ENCODE data around the gene C10orf71.
A peak's percentile ranks its signal among the peaks of the same experiment; 100 is the strongest.

Gene C10orf71, protein sequence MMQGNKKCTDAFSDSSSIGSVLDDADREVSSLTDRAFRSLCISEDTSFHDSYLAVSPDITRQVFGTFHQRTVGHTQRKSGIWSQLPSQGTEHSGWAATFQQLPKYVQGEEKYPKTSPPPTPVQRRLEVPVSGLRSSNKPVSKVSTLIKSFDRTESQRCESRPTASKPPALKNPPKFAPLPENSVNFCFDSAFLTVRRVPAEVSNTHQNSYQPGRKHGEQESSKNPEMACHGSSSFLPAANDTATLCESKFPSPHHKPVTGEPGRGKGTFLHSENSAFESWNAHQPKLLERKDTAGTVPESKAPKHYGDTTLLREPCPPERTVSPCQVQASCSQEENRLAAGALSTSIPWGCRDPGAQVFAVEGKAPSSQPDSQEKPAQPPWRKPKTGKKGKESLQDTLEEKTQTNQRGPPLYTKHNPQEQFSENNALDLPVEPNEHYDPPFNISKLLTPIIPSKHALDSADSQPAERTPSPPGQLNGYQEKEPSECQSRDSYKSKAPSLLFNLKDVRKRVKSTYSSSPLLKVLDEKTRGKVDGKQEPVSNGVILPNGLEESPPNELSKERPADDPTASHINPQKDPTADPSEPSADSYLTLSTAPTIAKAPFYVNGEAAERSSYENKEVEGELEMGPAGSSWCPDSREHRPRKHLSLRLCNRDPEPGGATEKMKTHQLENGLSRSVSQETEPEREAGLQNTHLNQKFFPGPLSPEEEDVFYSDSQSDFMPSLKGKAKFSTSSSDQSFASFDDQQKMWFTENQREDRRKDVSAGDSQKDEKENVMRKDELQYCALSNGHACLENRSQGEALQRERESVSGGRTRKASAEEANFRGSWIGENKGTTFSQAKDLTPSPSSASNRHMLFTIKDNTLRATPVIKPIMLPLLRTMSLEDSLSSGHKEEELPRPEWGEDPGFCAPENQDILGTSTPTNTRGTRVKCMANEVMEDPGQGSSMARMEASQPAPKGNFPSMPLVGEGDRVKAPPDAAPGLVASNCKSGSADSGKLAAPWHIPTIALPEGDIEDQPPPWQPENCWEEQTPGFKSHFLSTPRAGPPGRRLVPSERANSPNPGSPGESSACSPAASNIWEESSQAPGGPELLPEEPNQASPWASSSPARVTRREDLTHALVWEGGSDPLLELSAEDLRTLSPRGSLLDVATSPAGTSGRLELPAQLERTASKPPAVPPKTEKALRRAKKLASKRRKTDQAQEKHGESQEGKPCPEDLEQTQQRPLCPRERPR (N-terminal part only)

DNA sequence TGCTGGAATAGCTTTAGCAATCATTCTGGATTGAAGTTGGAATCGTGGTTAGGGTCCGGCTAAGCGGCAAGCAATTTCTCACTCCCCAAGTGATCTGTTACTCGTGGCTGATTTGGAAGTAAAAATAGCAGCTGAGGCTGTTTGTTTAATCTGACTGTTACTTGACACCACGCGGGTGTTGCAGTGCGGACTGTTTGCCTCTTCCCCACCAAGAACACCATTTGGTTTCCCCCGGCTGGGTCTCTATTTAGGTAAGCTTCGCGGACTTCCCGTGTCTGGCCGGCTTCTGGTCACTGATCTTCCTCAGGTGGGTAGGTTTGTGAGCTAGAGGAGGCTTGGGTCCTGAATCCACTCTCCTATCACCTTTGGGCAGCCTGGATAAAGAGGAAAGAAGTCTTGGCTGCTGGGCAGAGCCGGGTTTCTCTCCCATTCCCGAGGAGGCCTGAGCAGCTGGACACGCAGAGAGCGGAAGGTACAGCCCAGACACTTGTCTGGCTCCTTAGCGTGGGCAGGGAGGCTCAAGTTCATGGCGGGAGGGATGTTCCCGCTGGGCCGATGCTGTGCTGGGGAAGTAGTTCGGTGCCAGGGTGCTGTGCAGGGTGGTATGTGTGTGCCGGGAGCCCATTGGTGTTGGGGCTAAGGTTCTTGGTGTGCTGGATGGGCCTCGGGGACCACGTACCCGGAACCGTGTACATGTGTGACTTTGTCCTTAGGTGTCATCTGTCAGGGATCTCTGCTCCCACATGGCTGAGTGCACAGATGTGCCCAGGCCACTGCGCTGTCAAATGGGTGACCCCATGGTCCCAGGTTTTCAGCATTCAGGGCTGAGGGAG is at the start of gene C10orf71:
TSS of gene C10orf71 (plus strand) at position 188 of the 833 bp plus-strand sequence. CDS start 23,376 bp downstream, outside the sequence.
- DNase-seq: no peak

DNA sequence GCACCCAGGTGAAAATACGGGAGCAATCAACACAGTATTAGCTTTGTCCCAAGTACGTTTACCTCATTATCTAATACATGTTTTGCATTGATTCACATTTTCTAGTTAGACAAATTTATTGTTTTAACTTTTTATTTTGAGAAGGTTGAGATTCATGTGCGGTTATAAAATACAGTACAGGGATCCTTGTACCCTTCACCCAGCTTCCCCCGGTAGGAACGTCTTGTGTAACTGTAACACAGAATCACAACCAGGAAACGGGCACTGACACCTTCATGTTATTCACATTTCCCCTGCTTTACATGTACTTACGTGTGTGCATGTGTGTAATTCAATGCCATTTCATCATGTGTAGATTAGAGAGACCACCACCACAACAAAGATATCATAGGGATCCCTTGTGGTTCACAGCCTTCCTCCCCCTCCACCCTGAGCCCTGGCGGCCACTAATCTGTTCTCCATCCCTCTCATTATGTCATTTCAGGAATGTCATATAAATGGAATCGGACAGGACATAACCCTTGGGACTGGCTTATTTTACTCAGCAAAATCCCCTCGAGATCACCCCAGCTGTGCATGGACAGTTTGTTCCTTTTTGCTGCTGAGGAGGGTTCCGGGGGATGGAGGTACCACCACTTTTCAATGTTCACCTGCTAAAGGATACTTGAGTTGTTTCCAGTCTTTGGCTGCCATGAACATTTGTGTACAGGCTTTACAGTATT is 46.5 kb upstream of the C10orf71 start:
- no peak for DNase-seq

DNA sequence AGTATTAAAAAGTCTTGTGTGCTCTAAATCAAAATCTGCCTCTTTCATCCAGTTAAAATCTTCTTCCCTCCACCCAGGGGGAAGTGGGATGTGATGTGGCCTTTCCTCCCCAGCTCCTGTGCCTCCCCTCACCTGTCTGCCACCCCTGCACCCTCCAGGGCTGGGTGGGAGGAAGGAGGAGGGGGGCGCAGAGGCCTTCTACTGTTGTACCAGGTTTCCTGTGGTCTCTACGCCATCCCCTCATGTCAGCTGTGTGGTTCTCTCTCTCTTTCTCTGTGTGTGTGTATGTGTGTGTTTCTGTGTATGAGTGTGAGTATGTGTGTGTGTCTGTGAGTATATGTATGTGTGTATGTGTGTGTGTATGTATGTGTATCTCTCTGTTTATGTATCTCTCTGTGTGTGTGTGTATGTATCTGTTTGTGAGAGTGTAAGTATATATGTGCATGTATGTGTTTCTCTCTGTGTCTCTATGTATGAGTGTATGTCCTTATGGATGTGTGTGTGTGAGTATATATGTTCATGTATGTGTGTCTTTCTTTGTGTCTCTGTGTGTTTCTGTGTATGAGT is 45.5 kb upstream of the C10orf71 start:
- no peak for DNase-seq

DNA sequence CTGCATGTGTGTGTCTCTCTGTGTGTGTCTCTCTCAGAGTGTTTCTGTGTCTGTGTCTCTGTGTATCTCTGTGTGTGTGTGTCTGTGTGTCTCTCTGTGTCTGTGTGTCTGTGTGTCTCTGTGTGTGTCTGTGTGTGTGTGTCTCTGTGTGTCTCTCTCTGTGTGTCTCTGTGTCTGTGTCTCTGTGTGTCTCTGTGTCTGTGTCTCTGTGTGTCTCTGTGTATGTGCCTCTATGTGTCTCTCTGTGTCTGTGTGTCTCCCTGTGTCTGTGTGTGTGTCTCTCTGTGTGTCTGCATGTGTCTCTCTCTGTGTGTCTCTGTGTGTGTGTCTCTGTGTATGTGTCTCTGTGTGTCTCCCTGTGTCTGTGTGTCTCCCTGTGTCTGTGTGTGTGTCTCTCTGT is 44.8 kb upstream of the C10orf71 start:
- DNase-seq: no peak

DNA sequence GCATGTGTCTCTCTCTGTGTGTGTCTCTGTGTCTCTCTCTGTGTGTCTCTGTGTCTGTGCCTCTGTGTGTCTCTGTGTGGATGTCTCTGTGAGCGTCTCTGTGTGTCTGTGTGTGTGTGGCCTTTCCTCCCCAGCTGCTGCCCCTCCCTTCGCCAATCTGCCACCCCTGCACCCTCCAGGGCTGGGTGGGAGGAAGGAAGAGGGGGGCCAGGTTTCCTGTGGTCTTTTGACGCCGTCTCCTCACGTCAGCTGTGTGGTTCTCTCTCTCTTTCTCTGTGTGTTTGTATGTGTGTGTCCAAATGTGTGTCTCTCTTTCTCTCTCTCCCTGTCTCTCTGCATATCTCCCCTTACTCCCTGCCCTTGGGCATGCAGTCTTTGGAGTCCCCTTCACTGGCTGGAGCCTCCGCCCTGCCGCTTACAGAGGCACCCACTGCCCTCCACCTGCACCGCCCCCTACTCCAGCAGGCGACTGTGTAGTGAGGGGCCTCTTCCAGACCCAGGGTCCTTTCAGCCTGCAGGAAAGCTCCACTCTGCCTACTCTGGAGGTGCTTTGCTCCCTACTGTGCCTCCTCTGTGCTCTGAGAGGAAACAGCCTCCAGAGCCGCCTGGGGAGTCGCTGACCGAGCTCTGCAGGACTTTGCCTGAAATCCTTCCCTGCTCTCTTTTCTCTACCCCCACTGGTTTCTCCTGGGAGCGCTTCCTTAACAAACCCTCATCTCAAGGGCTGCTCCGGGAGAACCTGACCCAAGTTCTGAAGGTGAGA is 44.2 kb upstream of the C10orf71 start:
- DNase-seq: peak; percentile 33

DNA sequence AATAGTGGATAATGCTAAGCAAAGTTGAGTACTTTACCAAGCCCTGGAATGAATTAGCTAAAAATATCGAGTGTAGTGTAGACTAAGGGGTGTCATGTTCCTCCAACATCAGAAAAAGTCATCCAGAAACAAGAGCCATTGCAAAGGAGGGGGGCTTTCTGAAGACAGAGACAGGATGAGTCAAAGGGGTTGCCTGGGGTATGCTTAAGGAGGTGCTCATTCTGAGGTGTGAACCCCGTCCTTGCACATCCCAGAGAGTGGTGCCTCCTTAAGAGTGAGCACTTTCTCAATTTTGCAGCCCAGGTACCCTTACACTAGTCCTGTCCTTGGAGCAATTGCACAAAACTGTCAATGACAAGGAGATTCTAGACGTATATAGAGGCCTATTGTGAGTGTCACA is 43.1 kb upstream of the C10orf71 start:
- DNase-seq: no peak

DNA sequence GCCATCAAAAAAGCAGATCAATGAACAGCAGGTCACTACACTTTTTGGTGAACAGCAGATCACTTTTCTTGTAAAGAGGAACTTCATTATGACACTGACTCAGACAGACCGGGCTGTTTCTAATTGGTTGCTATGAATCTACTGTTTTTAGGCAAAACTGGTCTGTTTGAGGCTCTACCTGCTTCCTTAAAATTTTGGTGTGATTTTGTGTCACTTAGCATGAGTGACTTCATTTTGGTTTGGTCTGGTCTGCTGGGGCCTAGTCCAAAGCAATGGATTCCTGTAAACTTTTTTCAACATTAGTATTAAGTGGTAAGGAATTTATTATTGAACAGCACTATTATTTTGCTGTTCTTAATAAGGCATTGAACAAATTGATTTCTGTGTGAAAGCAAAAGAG is 41.8 kb upstream of the C10orf71 start:
- DNase-seq: no peak

DNA sequence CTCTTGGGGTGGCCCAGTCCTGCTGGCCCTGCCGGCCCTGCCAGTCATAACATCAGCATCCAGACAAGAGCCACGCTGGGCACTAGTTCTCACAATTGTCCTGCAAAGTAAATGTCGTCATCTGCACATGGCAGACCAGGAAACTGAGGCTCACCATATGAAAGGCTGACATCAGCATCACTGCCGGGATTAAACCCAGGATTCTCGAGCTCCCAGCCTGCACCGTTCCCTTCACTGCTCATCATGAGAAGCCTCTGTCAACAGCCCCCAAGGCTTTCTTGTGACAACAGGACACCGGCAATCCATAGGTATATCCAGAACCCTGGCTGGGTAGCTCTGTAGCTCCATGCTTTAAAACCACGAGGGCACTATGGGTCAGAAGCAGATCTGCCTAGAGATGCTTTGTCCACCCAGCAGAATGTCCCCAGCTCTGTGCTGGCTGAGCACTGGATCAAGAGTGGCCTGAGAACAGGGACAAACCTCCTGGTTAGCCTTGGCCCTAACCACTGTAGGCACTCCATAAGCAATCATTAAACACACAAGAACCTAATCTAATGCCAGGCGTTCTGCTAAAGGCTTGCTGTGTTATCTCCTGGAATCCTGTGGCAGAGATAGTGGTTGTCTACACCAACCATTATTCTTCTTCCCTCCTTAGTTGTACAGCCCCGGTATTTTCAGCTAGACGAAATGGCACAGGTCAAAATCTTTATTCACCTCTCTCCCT is 41.2 kb upstream of the C10orf71 start:
- DNase-seq: no peak

DNA sequence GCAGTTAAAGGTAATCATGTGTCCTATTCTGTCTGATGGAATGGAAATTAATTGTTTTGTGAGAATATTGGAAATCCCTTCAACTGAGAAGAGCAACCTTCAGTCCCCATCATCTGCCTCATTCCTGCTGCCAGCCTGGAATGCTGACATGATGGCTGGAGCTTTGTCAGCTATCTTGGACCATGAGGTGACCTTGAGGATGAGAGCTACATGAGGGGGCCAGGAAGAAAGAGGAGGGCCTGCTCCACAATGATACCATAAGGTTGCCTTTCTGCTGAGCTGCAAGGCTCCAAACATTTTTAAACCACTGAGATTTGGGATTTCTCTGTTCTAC is 40.7 kb upstream of the C10orf71 start:
- no peak for DNase-seq

DNA sequence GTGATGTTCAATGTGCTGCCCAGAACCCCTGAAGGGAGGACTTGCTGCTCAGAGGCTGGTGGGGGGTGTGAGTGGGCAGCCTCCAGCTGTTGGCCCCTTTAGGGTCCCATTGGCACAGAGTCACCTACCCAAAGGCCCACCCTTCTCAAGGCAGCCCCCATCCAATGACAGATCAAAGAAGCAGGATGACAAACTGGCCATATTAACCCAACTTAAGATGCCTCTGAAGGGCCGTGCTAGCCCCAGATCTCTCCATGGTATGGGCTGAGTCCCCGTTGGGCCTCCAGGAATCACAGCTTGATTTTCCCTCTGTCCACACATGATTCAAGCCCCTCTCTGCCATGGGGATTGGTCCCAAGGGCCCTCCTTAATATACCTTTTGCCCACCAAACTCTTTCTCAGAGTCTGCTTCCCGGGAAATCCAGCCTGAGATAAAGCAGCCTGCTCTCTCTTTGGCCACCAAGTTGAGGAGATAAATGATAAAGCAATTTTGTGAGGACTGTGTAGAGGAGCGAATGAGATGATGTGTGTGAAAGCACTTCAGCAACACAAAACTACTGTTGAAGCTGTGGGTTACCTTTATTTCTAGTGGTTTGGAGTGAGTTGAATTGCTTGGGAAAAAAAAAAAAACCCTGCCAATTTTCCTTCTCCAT is 38.2 kb upstream of the C10orf71 start:
- no peak for DNase-seq

DNA sequence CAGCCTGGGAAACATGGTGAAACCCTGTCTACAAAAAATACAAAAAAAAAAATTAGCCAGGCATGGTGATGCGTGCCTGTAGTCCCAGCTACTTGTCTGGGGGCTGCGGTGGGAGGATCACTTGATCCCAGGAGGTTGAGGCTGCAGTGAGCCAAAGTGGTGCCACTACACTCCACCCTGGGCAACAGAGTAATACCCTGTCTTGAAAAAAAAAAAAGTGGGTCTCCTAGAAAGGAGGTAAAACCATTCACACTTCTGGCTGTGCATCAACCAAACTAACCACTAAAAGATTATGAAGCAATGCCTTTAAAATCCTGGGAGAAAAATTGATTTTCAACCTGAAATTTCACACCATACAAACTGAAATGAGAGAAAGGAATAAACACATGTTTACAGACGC is 35.4 kb upstream of the C10orf71 start:
- DNase-seq: no peak

DNA sequence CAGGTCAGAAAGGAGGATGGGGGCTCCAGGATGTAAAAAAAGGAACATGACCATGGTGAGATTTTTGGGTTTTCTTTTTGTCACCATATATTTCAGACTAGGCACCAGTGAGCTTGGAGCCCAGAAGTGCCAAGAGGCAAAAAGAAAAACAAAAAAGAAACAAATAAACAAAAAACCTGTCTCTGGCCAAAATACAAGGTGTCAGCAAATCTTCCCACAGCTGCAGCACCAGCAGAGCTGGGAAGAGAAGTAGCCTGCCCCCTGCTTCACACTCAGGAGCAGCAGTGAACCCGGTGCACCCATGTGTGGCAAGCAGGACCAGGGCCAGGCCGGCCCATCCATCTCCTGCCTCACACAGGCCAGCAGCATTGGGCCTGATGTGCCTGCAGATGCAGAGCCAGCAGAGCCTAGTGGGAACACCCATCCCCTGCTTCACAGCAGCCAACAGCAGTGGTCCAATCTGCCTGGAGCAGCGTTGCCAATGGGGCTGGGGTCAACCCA is 34.7 kb upstream of the C10orf71 start:
- DNase-seq: no peak

DNA sequence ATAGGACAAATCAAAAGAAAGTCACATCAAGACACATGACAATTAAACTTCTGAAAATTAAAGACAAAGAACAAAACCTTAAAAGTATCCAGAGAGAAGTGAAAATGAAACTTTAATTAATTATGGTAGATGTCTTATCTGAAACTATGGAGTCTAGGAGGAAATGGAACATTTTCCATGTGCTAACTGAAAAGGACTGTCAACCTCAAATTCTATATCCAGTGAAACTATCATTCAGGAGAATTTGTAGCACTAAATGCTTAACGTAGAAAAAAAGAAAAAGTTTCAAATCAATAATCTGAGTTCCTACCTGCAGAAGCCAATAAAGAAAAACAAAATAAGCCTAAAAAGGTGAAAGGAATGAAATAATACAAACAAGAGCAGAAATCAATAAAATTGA is 33.1 kb upstream of the C10orf71 start:
- no peak for DNase-seq

DNA sequence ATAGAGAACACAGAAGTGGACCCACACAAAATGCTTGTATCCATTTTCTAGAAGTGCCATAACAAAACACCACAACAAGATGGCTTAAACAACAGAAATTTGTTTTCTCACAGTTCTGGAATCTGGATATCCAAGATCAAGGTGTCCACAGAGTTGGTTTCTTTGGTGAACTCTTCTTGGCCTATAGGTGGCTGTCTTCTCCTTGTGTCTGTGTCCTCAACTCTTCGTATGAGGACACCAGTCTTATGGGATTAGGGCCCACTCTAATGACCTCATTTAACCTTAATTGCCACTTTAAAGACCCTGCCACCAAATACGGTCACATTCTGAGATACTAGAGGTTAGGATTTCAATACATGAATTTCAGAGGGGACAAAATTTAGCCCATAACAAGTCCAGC is 30.8 kb upstream of the C10orf71 start:
- no peak for DNase-seq

DNA sequence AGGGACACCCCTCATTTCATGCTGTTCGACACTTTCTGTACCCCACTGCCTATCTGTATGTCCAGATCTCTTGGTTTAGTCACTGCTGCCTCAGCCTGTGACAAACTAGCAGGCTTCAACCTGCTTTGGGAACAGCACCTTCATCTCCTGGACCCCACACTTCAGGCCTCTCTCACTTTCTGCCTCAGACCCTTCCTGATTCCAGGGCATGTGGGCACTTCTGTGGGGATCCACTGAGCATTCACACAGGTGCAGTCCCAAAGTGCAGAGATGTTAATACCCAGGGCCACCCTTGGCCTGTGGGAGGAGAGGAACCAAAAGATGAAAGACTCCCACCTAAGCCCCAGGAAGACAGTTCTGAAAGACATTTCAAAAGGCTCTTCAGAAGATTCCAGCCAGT is 29.4 kb upstream of the C10orf71 start:
- no peak for DNase-seq

DNA sequence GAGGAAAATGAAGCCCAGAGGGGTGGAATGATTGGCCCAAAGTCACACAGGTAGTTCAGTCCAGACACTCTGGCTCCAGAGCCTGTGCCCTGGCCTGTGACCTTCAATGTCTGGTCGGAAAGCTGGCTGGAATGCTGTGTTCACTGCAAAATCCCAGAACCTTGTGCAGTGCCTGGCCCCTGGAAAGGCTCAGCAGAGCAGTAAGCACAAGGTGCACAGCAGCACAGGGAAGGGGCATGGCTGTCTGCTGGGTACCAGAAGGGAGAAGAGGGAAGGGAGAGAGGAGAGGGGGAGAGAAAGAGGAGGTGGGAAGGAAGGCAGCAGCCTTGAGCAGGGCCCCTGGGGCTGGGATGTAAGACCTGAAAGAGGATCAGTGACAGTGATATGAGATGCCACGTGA is 28.4 kb upstream of the C10orf71 start:
- no peak for DNase-seq

DNA sequence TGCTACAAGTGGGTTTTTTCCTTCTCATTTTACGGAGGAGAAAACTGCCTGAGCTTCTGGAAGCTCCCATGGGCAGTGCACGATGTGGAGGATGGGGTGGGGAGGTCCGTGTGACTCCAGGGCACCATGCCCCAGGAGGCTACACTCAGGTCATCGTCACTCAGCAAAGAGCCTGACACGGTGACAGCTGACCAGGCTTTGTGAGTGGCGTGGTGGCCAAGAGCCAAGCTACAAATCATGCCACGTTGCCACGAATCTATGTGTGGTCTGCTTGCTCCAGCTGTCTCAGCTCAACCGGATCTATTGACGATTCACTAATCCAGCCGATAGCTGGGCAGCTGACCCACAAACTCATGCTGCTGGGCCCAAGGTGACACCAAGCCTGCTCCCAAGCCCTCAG is 27.6 kb upstream of the C10orf71 start:
- no peak for DNase-seq

DNA sequence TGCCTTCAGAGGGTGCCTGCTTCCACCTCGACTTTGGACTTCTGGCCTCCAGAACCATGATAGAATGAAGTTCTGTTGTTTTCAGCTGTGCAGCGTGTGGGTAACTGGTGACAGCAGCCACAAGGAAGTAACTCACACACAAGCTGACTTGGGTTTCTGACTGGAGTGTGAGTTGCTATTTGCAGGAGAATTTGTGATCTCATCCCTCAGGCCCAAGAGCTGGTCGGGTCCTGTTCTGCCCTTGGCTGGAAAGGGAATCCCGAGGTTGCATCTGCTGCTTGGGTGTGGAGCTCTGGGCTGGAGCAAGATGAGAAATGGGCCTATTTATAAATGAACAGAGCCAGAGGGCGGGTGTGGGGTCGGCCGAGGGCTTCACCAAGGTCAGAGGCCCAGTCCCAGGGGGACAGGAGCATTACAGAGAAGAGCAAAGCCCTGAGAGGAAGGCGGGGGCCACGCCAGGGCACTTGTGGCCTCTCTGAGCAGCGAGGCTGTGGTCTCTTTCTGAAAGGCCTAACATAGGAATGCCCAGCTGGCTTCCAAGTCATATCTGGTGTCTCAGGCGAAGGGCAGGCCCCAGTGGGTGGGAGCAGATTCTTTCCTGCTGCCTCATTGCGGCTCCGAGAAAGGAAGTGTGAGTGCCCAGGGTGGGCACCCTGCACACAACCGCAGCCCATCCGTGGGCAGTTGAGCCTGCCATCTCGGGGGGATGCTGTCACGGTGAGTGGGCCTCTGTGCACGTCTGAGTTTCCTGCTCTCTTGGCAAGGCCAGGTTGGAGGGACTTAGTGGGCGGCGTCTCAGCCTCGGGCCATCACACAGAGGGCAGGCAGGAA is 26.5 kb upstream of the C10orf71 start:
- no peak for DNase-seq

Data from activated naive CD4-positive, alpha-beta T cell treated with Interleukin-2 at 50 U/mL for 16 hours (primary cell).